Measurements from ENCODE around the gene FAM114A1. TPM values are rescaled to one million over a fixed set of nuclear protein-coding genes. Genes with fewer than 3 reads are reported as not detected.

FAM114A1 gene
- total RNA-seq, 1 donor from 2014 or later: 0.86 TPM

DNA sequence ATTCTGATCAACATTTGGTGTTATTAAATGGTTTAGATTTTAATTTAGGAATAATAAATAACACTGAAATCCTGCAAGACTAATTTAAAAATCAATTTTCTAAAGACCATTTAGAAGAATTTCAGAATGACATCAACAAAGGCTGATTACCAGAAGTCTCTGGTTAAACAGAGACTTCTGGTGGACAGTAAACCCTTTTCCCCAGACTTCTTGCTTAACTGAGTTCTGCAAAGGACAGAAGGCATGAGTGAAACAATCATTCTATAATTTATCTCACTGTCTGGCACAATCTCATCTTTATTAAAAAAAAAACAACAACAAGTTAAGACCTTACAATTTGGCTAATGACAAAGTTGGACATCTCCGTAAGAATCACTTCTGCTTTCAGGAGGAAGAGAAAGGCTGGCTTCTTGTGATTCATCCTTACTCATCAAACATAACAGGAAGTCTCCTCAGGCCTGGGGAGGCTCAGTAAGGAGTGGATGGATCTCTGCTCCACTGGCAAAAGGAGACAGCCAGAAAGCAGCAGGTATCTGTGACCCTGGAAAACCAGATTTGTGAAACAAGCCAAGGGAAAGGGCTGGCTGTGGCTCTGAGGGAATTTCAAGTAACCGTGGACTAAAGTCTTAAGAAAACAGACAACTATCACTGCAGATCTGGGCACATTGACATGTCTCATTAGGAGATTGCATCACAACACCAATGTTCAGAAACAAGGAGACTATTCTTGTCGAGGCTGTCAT, 10.1 kb upstream of the FAM114A1 start:
- intact Hi-C loops (cut with micrococcal nuclease): loop anchor here (2.0 kb wide), 3 partner anchors 175 to 539 kb away; partner anchors contain the start of gene TMEM156

DNA sequence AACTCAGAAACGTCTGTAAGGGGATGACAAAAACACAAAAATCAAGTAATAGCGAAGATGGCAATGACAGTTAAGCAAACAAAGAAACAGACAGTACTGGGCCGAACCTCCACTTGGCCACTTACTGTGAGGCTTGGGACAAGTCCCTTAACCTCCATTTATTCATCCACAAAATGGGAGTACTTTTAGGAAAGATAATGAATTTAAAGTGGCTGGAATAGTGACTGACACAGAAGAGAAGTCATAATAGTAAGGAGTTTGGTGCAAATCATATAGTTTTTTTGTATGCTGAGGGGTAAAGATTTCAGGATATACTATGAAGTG, 9.5 kb upstream of the FAM114A1 start:
- intact Hi-C loops (cut with micrococcal nuclease): no loop called here

DNA sequence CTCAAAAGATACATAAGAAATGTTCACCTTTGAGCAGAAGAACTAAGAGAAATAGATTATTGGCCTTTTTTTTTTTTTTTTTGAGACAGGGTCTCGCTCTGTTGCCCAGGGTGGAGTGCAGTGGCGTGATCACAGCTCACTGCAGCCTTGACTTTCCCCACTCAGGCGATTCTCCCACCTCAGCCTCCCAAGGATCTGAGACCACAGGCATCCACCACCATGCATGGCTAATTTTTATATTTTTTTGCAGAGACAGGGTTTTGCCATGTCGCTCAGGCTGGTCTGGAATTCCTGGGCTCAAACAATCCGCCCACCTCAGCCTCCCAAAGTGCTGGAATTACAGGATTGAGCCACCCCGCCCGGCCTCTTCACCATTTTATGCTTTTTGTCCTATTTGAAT, 8.1 kb upstream of the FAM114A1 start:
- intact Hi-C loops (cut with micrococcal nuclease): no loop called here

DNA sequence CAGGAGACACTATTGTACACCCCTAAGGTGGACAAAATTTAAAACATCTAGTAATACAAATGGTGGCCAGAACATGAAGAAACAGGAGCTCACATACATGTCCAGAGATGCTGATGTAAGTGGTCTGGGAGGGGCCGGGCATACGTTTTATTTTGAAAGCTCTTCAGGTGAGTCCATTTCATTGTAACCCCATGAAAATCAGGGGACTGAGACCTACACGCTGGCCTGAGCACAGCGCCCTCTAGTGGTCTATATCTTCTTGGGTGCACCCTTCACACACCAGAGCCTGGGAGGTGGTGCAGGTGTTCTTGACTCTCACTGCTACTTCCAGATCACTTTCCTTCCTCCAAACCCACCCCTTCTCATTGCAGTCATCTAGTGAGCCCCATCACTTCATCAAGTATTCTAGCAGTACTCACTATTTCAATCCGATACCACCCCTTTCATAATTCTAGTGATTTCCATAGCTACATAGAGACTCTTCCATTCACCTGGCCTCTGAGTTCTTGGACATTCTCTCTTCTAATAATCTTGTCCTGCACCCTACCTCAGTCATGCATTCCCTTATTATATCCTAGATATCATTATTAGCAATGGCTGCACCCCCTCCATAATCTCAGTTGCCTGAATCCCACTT, 6.7 kb upstream of the FAM114A1 start:
- intact Hi-C loops (cut with micrococcal nuclease): loop anchor here (1.0 kb wide), 2 partner anchors 102 to 274 kb away; no protein-coding TSS in a partner anchor

DNA sequence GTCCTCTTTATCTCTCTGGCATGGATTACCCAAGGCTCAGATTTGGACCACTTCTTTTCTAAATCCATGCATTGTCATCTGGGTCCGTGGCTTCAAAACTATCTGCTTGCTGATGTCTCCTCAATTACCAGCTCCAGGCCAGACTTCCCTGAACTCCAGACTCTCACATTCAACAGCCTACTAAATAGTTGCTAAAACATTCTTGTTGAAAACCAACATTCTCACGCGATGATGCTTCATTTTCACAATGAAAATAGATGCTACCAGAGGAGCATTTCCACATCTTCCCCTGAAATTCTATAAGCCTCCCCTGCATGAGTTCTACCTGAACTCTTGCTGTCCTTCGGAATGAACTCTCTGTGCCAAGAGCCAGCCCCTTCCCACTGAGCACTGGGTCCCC, 5.8 kb upstream of the FAM114A1 start:
- intact Hi-C loops (cut with micrococcal nuclease): loop anchor here (1.0 kb wide), 2 partner anchors 102 to 274 kb away; no protein-coding TSS in a partner anchor

DNA sequence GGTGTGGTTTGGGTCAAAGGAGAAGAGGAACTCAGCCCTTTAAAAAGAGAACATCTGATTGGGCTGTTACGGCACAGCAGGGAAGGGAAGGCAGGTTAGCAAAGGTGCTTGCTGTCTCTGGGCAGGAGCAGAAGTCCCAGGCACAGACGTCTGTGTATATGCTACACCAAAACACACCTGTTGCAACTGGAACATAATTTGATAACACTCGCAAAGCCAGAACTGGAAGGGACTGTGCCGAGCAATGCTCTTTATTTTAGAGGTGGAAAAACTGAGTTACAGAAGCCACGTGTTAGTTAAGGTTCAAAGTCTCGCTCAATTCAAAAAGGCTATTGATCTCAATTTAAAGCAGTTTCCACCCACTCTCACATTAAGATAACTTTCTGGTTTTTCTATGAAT, 2.2 kb upstream of the FAM114A1 start:
- intact Hi-C loops (cut with micrococcal nuclease): no loop called here

DNA sequence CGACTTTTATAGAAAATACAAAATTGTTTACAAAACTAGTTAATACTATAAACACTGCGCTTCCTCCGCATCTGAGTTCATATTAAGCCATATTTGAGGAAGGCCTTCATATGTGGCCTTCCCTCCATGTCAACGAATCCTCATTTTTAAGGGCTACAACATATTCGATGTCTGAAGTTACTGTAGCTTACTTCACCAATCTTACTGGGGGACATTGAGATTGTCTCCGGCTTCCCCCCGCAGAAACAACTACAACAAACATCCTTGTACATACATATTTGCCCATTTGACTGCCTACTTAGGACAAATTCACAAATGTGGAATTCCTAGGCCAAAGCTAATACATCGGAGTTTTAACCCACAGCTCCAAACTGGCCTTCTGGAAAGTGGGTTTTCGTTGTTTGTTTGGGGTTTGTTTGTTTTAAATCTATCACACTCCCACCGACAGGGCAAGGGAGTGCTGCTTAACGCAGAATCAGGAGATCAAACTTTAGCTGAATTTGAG, 581 bp upstream of the FAM114A1 start:
- intact Hi-C loops (cut with micrococcal nuclease): no loop called here

DNA sequence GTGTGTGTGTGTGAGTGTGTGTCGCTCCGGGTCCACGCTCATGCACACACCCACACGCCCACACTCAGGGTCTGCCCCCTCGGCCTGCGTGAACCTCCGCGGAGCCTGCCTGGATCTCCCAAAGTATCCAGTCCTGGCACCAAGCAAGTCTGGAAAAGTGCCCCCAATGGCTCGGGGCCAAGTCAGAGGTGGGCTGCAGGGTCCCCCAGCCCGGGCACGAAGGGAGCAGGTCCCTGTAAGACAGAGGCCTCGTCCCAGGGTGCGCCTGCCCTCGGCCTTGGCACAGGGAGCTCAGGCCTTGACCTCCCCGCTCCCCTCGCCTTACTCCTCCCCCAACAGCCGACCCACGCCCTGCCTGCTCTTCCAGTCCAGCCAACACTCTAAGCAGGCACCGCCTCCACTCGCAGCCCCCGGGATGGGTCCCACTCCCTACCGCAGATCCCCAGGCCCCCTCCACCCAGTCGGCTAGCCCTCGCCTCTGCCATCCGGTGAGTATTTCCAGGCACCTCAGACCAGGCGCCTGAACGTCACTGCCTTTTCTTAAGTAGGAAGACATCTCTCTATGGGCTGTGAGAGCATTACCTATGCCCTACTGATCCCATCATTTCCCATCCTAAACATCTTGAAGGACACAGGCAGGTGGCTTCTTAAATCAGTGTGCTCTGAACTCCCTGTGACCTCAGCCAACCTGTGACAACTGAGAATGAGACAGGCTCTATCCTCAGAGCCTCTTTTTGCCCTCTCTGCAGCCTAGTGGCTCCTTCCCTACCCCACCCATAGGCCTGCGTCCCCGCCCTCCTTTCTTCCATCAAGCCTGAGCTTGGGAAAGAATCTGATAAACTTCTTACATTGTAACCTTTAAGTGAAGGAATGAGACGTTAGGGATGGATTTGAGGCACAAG, 704 bp downstream of the FAM114A1 start:
- intact Hi-C loops (cut with micrococcal nuclease): no loop called here

DNA sequence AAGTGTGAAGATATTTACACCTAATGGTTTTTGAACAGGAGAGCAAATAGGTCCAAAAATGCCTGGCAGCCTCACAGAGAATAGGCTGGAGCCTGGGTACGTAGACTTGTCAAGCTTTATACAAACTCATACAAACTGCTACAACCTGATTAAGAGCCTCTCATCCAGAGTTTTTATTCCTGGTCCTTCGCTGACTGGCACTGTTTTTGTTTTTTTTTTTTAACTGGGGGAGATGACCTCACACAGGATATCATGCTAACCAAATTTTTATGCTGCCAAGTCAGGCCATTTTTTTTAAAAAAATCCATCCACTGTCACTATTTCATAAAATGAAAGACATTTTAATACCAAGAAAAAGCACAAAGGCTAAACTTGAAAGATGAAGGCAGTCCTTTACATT, 1.9 kb downstream of the FAM114A1 start:
- intact Hi-C loops (cut with micrococcal nuclease): no loop called here

DNA sequence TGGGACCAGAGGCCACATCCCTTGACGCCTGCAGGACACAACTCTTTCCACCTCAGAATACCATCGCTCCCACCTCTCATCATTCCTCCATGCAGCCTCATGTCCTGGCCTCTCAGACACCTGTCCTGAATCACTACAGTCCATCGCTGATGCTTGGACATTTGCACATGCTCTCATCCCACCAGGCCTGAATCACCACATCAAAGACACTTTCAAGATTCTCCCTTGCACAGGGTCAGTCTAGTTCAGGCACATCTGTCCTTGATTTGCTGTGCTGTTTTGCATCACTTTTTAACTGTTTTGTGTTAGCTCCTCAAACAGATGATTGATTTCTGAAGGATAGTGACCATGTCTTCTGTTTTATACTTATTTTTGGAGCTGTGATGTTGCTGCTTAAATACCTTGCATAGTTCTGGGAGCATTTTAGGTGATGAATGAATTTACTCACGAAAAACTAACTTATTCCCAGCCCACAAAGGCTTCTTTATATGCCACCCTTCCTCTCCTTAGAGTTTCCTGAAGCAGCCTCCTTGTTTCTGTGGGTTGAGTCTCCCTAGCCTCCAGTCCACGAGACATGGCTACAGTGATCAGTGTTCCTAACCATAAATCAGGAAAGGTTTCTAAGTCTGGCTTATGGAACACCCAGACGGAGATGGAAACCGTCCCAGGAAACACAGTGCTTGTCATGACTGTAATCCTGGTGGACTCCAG, 2.6 kb downstream of the FAM114A1 start:
- intact Hi-C loops (cut with micrococcal nuclease): no loop called here

DNA sequence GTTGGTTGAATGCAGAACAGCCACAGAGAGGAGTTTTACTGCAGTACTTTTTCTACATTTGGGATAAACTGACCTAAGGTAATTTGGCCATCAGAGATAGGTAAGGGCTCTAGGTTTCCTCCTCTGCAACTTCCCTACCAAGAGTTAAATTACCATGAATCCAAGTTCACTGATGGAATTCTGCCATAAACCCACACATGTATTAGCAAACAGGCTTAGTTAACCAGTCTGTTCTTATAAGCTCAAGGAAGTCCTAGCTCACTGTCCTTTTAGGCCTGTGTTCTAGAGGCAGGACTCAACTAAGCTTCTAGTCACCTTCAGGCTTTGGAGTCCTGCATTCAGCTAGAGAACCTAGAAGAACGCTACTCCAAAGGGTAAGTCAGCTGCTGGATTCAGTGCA, 4.0 kb downstream of the FAM114A1 start:
- intact Hi-C loops (cut with micrococcal nuclease): no loop called here

DNA sequence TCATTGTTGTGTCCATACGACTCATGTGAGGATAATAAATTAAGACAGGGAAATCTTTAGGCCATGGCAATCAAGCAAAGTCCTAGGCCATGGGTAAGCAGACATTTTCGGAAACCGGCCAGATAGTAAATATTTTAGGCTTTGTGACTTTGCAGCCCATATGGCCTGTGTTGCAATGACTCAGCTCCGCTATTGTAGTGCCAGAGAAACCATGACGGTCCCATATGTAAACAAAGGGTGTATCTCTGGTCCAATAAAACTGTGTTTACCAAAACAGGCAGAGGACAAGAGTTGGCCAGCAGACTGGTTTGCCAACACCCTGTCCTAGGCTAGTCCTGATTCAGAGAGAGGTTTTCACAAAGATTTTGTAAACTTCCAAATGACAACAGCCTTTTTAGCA, 5.0 kb downstream of the FAM114A1 start:
- intact Hi-C loops (cut with micrococcal nuclease): no loop called here

DNA sequence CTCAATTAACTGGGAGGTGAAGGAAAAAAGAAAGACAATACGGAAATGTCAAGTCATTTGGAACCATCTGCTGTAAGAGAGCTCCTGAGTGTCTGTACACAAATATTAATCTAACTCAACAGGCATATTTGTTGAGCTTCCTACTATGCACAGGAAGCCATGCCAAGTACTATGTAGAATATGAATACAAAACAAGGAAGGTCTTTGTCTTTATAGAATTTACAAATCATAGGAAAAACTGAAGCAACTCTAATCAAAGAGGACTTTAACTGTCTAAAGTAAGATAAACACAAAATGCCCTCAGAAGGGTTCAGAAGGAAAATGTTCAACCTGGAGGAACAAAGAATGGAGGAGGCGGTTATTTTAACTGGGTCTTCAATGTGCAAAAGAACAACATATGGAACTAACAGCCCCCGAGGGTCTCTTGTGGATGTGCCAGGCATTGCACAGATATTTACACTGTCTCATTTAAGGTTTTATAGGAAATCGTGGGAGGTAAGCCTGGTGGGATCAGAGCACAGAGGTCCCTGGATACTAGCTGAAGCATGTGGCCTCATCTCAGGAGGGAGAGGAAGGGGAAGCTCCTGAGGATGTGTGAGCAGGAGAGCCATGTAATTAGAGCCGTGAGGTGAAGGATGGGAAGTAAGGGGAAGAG, 5.8 kb downstream of the FAM114A1 start:
- intact Hi-C loops (cut with micrococcal nuclease): no loop called here

DNA sequence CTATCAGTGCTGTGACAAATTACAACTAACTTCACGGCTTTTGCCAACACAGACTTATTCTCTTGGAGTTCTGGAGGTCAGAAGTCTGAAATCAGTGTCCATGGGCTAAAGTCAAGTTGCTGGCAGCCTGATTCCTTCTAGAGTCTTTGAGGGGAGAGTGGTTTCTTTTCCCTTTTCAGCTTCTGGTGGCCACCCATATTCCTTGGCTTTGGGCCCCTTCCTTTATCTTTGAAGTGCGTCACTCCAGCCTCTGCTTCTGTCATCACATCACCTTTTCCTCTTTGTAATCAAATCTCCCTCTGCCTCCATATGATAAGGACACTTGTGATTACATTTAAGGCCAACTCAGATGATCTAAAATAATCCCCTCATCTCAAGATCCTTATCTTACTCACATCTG, 9.0 kb downstream of the FAM114A1 start:
- intact Hi-C loops (cut with micrococcal nuclease): no loop called here

DNA sequence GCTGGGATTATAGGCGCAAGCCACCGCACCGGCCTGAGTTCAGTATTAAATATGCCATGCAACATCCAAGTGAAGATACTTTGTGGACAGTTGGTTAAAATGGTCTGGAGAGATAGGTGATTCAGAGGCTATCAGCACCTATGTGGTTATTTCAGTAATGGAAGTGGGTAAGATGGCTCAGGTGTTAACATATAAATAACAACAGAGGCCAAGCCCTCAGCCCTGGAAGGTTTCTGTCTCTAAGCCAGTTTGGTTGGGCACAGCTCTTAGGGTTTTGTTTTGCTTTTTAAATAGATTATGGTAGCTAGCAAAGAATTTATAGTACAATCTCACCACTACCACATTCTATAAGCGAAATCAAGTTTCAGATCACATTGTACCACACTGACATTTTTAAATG, 16.6 kb downstream of the FAM114A1 start:
- intact Hi-C loops (cut with micrococcal nuclease): no loop called here

DNA sequence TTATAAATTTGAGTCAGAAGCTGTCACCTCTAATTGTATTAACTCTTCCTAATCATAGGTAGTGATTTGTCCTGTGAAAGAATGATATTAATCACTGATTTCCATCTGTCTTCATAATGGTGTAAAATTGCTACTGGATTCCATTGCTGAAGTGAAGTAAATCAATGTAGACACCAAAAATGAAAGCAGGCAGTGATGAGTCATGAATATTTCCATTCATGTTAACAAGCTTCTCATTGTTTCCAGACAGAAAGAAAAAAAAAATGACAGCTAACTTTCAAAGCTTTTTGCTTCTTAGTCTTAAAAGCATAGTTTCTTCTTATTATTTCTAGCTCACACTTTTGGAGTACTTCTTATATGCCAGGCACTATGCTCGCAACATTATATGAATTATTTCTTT, 21.5 kb downstream of the FAM114A1 start:
- intact Hi-C loops (cut with micrococcal nuclease): loop anchor here (1.0 to 5.0 kb wide), 5 partner anchors 33 to 728 kb away; partner anchors contain the start of genes RFC1, TLR1 and TLR6

DNA sequence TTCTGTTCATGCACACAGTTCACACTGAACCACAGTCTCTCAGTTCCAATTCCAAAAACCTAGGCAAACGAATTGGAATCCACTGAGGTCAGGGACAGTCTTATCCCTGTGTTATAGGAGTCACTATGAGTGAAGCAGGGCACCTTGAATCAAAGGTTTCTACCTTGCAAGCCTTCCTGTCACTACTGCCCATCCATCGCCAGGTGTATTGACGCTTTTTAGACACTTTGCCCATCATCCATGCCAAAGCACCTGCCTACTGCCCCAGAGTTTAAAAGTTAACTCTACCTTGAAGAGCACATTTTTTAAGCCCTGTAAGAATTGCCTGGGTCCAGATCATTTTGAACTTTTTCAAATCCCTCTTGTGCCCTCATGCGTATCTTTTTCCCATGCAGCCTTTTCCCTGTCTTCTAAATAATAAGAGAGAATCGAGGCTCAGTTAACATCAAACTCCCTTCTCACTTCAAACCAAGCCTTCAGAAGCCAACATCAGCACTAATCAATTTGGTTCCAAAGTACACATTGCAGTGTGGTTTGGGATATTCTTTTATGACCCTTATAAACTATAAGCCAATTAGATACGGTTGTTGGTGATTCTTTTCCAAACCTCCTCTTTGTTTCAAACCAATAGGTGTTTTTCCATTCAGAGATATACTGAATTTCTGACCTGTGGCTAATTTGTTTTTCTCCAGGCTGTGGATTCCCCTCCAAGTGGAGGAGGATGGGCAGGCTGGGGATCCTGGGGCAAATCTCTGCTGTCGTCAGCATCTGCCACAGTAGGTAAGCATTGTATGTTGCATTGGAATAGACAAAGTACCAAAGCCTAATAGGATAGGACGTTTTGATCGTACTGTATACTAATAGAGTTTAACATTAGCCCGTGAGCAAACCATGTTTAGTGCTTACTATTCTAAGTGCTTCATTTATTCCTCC, 23.7 kb downstream of the FAM114A1 start:
- intact Hi-C loops (cut with micrococcal nuclease): no loop called here

DNA sequence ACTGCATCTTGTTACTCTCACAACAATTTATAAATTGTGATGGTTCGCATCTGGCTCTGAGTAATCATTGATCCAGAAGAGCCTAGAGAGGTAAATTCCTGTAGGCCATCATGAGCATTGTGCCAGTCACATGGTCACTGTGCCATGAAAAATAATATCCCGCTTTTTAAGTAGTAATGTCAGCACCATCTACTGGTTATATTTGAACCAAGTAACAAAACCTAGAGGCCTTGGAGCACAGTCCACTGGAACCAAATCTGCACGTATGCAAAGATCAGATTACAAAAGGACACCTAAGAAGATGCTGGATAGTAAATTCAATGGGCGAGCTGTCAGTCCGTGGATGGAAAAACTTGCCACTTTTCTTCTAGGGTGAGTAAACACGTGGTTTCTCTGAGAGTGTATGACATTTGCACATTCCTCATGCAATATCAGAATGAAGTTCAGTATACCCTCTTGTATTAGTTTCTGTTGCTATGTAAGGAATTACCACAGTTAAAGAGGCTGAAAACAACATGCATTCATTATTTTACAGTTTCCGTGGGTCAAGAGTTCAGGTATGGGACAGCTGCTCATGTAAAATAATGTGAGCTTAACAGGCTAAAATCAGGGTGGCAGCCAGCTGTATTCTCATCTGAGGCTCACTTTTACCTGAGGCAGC, 26.8 kb downstream of the FAM114A1 start:
- intact Hi-C loops (cut with micrococcal nuclease): no loop called here

DNA sequence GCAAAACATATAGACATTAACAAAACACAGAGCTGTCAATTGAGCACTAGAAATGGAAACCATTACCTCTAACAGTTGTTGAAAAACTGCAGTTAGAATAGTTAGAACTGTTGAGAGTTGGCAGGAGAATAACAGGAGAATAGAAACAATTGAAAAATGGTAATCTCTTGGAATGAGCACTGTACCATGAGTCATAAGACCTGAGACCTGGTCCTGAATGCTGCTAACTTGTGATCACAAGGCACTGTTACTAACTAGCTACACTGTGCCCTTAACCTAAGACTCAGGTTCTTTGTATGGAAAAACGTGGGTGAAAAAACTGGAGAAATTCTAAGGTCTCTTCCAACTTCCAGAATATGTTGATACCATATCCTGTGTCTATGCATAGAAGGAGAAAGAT, 29.3 kb downstream of the FAM114A1 start:
- intact Hi-C loops (cut with micrococcal nuclease): no loop called here
